ENCODE results near the gene CA7. TPM values are rescaled to one million over a fixed set of nuclear protein-coding genes. Genes with fewer than 3 reads are reported as not detected.

CA7 gene
- total RNA-seq, 1 donor from 2014 or later, result 4.2 TPM

DNA sequence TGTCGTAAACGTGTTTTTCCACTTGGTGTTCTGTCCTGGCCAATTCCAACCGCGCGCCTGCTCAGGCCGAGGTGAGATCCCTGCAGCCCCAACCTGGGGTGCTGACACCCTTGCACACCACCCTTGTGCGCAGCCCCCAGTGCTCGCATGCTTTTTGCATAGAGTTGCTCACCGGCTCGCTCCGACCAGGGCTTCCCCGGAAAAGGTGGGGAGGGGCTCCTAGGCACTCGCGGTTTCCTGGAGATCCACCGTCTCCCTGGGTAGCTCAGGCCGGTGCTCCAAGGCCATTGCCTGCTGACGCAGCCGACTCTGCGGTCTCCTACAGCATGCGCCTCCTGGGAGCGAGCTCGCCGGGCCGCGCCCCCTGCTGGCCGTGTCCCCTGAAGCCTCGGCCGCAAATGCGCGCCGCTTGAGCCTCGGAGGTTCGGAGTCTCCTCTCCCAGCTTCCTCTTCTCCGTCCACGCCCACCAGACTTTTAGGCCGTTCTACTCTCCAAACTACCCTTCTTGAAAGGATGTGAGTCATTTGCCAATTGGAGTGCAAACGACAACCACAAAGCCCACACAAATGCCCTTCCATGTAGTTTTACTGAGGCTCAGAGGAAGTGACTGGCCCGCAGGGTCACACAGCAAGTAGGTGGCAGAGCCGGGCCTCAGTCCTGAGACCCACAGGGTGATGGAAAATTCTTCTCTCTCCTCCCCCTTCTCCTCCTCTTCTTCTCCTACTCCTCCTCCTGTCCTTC is 28.9 kb downstream of the CA7 start:
- peak; percentile 96 for DNase-seq (ENCODE audit: low read depth)

DNA sequence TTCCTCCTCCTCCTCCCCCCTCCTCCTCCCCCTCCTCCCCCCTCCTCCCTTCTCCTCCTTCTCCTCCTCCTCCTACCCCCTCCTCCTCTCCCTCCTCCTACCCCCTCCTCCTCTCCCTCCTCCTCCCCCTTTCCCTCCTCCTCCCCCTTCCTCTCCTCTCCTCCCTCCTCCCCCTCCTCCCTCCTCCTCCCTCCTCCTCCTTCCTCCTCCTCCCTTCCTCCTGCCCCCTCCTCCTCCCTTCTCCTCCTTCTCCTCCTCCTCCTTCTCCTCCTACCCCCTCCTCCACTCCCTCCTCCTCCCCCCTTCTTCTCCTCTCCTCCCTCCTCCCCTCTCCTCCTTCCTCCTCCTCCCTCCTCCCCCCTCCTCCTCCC is 29.5 kb downstream of the CA7 start:
- no peak for DNase-seq (ENCODE audit: low read depth)

DNA sequence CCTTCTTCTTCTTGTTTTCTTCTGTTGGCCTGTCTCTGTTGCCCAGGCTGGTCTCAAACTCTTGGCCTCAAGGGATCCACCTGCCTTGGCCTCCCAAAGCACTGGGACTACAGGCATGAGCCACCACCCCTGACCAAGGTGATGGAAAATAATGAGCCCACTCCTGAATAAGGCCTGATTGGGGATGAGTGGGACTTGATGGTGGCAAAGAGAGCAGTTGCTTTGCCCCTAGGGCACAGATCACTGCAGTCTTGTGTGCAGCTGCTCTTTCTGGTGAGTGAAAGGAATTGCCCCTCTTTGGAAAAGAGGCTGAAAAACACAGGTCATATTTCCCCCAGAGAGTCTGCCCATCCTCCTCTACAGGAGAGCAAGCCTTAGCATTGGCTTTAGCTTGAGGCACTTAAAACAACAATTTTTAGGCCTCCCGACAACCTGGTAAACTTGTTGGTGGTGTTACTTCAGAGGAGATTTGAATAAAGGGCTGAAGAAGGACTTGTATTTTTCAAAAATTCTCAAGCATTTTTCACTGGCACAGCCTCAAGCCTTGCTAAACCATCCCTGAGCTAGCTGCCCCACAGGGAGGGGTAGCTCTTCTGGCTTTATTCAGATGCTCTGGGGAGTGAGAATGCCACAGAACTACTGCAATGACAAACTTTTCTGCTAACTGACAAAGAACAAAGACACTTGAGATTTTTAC is 30.0 kb downstream of the CA7 start:
- DNase-seq (ENCODE audit: low read depth), result peak; percentile 54

DNA sequence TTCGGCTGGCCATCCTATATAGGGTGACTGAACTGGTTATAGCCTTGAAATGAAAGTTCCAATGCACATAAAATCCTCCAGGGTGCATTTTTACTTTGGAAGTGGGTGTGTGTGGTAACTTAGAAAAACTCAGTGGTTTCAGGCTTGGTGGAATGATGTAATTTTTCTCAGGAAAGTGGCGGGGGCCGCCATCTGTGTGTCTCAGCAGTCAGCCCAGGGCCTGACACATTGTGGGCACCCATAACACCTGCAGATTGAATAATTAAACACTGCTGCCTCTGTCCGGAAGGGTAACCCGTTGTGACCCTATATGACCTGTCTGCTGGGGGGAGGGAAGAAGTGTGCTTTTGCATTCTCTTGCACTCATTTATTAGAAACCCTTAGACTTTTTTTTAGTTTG is 33.9 kb downstream of the CA7 start:
- no peak for DNase-seq (ENCODE audit: low read depth)

DNA sequence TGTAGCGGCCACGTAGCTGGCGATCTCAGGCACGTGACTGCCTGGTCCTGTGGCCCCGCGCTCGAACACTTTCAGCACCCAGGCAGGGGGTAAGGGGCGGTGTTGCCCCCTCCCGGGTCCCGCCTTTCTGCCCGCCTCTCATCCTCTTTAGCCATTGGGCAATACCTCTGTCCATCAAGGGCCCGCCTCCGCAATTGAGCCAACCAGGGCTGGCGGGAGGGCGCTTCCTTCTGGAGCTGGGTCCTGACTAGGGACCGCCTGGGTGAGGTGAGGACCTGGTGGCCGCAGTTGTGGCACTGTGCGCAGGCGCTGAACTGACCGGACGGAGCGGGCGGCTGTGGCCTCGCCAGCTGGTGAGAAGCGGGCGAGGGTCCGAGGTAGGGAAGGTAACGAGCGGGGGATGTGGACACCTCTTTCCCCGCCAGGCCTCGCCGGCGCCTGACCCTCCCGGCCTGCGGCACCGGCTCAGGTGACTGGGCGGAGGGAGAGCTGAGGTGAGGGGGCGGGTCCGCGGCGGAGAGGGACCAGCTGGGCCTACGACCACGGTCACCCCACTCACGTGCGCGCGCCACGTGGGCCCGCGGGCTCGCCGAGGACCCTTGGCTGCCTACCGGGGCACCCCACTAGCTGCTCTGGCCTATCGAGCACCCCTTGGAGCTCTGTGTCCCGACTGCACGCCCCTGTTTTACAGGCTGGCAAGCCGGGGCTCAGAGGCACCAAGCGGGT is 36.2 kb downstream of the CA7 start, which contains the start of gene PDP2:
PDP2 (plus strand) TSS at position 228 of the 726 bp plus-strand sequence. CDS start 3,770 bp downstream, outside the sequence.
- DNase-seq (ENCODE audit: low read depth), result peak; percentile 98

DNA sequence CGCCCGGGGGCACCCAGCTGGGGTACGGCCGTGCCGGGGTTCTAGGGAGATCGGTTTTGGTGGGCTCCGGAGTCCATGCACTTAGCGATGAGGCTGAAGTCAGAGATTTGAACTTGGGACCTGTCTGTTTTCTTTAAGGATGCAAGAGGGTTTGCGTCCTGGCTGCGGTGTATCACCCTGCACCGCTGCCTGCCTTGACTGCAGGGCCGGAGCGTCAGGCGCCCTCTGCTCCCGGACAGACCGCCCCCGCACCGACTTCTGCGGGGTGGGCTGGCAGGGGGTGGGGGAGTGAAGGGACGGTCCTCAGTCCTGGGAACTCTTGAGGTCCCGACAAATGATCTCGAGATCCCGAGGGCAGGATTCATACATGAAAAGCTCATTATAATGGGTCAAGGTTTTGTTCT is 36.8 kb downstream of the CA7 start:
- no peak for DNase-seq (ENCODE audit: low read depth)

DNA sequence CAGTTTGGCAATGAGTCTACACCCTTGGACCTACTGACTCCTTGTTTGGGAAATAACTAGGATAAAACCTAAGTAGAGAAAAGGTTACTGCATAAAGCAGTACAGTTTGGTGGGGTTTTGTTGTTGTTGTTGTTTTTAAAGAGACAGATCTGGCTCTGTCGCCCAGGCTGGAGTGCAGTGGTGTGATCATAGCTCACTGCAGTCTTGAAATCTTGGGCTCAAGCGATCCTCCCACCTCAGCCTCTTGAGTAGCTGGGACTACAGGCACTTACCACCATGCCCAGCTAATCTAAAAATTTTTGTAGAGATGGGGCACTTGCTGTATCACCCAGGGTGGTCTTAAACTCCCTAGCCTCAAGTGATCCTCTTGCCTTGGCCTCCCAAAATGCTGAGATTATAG is 37.3 kb downstream of the CA7 start:
- no peak for DNase-seq (ENCODE audit: low read depth)

DNA sequence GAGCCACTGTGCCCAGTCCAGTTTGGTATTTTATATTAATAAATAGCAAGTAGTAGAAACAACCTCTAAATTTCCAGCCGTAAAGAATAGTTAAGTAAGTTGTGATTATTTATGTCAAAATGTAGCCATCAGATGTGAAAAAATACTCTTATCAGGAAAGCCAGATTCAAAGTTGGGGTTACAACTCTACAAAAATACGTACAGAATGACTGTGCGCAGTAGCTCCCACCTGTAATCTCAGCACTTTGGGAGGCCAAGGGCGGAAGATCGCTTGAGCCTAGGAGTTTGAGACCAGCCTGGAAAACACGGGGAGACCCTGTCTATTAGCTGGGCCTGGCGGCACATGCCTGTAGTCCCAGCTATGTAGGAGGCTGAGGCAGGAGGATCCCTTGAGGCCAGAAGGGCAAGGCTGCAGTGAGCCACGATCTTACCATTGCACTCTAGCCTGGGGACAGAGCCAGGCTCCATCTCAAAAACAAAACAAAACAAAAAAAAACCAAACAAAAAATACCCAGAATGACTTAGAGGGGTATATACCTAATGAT is 37.8 kb downstream of the CA7 start:
- no peak for DNase-seq (ENCODE audit: low read depth)

DNA sequence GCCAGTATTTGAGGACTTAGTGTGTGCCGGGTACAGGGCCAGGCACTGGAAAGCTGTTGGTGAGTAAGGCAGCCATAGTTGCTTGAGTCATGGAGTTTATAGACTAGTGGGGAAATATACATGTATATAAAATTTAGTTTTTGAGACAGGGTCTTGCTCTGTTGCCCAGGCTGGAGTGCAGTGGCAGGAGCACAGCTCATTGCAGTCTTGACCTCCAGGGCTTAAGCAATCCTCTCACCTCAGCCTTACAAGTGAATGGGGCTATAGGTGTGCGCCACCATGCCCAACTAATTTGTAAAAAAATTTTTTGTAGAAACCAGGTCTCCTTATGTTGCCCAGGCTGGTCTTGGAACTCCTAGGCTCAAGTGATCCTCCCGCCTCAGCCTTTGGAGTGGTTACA is 38.5 kb downstream of the CA7 start:
- DNase-seq (ENCODE audit: low read depth), result no peak

DNA sequence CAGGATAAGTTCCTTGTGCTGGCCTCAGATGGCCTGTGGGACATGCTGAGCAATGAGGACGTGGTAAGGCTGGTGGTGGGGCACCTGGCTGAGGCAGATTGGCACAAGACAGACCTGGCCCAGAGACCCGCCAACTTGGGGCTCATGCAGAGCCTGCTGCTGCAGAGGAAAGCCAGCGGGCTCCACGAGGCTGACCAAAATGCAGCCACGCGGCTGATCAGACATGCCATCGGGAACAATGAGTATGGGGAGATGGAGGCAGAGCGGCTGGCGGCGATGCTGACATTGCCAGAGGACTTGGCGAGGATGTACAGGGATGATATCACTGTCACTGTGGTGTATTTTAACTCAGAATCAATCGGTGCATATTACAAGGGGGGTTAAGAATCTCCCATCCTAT is 41.3 kb downstream of the CA7 start:
- DNase-seq (ENCODE audit: low read depth), result no peak

DNA sequence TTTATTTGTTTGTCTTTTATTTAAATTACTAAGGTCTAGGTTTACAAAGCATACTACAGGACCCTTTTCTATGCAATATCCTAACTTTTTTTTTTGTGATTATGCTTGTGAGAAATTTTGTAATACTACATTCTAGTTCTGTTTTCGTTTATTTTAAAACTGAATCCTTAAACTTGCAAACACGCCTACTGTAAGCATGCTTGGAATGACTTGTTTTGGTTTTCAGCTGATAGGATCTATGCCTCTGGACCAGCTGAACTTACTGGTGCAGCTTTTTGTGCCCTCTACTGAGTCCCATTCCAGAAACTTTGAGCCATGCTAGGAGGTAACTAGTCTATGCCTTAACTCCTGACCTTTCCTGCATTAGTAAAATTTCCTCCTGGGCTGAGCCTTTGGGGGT is 42.1 kb downstream of the CA7 start:
- no peak for DNase-seq (ENCODE audit: low read depth)

DNA sequence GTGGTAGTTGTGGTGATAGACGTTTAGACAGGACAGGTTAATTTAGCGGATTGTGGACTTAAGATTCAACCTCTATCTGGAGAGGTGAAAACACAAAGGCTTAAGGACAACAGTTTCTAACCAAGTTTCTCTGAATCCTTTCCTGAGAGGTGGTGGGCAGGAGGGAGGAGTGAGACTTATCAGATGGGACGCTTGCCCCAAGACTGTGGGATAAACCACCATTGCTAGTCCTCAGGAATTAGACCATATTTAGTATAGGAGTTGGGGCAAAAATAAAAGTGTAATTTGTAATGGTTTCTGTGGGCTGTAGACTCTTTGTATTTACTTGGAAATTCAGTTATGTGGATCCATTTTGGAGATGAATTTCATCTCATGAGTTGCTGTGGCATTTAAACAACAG is 42.7 kb downstream of the CA7 start:
- no peak for DNase-seq (ENCODE audit: low read depth)

DNA sequence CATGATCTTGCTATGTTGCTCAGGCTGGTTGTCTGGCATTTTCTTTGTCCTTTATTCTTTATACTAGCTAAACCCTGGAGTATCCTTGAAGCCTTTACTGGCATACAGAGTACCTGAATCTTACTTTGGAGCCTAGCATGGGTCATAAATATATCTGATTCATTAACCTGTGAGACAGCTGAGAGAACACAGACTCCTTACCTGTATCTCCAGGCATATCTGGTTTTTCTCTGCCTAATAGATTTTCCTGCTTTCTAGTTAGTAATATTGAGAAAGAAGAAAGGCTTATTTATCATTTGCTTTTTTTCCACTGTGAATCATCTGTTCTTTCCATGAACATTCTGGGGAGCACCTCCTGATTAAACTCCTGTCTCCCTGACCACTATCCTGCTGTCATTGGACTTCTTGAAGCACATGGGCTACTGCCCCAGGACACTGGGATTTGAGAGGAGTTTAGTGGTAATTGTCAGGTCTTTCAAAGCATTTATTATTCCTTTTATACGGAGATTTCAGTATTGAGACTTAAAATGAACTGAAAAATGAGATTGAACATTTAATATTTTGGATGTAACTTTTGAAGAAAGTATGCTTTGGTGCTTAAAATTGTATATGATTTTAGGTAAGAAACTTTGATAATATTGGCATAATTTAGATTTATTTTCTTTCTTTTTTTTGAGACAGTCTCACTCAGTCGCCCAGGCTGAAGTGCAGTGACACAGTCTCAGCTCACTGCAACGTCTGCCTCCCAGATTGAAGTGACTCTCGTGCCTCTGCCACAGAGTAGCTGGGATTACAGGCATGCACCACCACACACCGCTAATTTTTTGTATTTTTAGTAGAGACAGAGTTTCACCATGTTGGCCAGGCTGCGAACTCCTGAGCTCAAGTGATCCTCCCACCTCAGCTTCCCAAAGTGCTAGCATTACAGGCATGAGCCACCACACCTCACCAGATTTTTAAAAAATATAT is 44.7 kb downstream of the CA7 start:
- DNase-seq (ENCODE audit: low read depth), result no peak

DNA sequence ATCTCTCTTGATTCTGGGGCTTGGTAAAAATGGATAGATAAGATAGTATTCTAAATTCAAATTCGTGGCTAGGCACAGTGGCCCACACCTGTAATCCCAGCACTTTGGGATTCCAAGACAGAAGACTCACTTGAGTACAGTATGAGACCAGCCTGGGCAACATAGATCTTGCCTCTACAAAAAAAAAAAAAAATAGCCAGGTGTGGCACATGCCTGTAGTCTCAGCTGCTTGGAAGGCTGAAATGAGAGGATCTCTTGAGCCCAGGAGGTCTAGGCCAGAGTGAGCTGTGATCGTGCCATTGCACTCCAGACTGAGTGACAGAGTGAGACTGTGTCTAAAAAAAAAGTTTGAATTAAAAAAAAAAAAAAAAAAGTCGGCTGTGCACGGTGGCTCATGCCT is 45.4 kb downstream of the CA7 start:
- DNase-seq (ENCODE audit: low read depth), result no peak

DNA sequence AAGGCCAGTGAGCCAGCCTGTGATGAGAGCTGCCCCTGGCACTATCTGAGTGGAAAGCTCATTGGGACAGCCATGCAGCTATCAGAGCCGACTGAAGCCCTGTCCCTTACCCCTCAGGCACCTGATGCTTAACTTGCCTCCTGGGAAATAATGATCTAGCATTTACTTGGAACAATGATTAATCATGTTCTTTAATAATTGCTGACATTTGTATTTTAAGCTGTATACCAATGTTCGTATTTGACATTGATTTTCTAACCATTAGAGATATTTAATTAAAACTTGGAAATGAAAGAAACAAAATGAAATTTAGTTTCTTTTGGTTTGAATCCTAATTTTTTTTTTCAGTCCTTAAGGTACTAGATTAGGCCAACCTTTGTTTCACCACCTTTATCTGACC is 46.6 kb downstream of the CA7 start:
- no peak for DNase-seq (ENCODE audit: low read depth)

DNA sequence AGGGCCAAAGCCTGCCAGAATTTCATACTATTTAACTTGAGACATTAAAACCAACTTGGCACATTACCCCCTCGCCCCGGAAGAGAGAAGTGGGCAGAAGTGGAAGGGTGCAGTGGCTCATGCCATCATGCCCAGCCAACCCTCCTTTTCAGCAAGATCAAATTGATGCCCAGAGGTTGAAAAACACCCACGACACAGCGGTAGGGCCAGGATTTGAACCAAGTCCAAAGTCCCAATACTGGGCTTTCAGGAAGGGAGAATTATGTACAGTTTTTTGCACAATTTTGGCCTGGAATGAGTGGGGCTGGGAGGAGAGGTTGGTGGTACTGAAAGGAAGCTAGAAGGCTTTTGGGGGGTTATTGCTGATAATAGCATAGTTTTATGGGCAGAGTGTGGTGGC is 47.1 kb downstream of the CA7 start:
- no peak for DNase-seq (ENCODE audit: low read depth)

DNA sequence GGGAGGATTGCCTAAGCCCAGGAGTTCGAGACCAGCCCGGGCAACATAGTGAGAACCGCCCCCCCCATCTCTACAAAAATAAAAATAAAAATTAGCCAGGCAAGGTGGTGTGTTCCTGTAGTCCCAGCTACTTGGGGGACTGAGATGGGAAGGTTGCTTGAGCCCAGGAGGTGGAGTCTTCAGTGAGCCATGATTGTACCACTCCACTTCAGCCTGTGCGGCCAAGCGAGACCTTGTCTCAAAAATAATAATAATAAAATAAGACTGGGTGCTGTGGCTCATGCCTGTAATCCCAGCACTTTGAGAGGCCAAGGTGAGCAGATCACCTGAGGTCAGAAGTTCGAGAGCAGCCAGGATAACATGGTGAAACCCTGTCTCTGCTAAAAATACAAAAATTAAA is 47.6 kb downstream of the CA7 start:
- DNase-seq (ENCODE audit: low read depth), result no peak

DNA sequence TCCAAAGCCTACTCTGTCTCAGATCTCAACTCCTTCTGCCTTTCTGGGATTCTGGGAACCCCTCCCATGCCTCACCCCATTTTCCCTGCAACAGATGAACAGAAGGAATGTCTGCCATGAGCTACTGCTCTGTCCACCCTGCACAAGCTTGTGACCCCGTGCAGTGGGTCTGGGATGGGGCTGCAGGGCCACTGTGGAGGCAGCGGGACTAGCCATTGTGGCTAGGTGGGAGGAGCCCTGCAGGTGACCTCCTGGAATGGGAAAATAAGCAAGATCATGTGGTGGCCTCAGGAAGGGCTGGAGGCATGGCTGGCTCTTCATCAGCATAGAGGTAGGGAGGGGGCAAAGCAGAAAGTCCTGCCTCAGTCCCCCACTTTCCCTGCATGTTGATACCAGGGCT is 49.8 kb downstream of the CA7 start:
- no peak for DNase-seq (ENCODE audit: low read depth)

DNA sequence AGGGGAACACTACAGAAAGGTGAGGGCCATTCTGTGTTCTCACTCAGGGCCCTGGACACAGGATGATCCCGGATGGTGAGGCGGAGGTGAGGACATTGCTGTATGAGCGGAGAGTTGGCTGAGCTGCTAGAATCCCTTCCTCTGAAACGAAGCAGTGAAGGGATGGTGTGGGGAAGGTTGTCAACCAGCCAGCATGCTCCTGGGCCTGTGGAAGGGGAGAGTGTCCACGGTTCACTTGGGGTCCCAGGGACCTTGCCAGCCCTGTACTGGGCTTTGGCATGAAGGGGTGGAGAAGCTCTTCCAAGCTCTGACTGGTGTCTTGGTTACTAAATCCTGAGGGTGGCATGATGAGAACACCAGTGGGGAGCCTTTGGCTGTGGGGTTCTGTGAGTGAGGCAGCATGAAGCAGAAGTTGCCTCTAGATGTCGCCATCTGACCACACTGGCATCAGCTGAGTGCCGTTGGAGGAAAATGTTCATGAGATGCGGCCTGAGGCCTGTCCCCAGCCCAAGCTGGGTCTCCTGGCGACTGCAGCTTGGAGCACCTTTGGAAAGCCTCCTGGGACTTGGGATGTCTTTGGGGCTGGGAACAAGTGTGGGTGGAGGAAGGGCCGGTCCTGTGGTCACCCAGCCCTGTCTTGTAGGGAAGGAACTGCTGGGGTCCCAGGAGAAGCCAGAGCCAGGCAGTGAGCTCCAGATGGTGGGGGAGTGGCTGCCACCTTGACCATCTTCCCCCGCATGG is 50.9 kb downstream of the CA7 start:
- peak; percentile 89 for DNase-seq (ENCODE audit: low read depth)

DNA sequence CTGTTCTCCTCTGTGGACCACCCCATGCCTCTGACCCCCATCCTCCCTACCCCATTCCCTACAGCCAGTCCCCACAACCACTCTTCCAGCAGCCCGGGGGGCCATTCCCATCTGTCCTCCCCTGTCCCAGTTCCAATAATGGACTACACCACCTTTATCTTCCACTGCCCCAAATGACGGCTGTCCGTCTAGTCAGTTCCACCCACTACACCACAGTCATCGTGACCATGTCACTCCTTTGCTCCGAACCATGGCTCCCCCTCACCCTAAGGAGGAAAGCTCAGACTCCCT is 51.4 kb downstream of the CA7 start:
- DNase-seq (ENCODE audit: low read depth), result no peak
